KG1 (cell line): Measurements from ENCODE around the gene ZSCAN30.

Experiments
- DNase-seq: peaks from one replicate; lab custom pipeline; 2025; lab: John Stamatoyannopoulos, UW

The ZSCAN30 gene

GRCh38 chr18:35290094-35290735, at the start of gene ZSCAN30:
Gene ZSCAN30, minus strand, starts transcription at chr18:35290229. Its CDS starts 25,877 bp downstream, at chr18:35264352.
- DNase-seq = peak; percentile 93

GRCh38 chr18:35337286-35337685, 47.3 kb upstream of the ZSCAN30 start:
- DNase-seq = no peak

- DNase-seq = no peak
Observed at GRCh38 chr18:35335866-35336265, 45.8 kb upstream of the ZSCAN30 start.

- DNase-seq = no peak
Observed at GRCh38 chr18:35334821-35335220, 44.8 kb upstream of the ZSCAN30 start.

GRCh38 chr18:35334212-35334611, 44.2 kb upstream of the ZSCAN30 start:
- DNase-seq = no peak

- no peak for DNase-seq
Observed at GRCh38 chr18:35331367-35332087, 41.5 kb upstream of the ZSCAN30 start.

- DNase-seq = no peak
Observed at GRCh38 chr18:35328868-35329267, 38.8 kb upstream of the ZSCAN30 start.

- no peak for DNase-seq
Observed at GRCh38 chr18:35326695-35327387, 36.8 kb upstream of the ZSCAN30 start.

GRCh38 chr18:35324926-35325655, 35.1 kb upstream of the ZSCAN30 start:
- no peak for DNase-seq

GRCh38 chr18:35322486-35323458, 32.7 kb upstream of the ZSCAN30 start:
- no peak for DNase-seq

GRCh38 chr18:35311496-35311895, 21.5 kb upstream of the ZSCAN30 start:
- DNase-seq = no peak

GRCh38 chr18:35306588-35307250, 16.7 kb upstream of the ZSCAN30 start:
- no peak for DNase-seq

GRCh38 chr18:35303610-35304009, 13.6 kb upstream of the ZSCAN30 start:
- no peak for DNase-seq

- DNase-seq = no peak
Observed at GRCh38 chr18:35296060-35296459, 6.0 kb upstream of the ZSCAN30 start.

- DNase-seq = no peak
Observed at GRCh38 chr18:35291166-35291565, 1.1 kb upstream of the ZSCAN30 start.

- DNase-seq = no peak
Observed at GRCh38 chr18:35289727-35290093, 319 bp downstream of the ZSCAN30 start.

- DNase-seq = no peak
Observed at GRCh38 chr18:35289293-35289692, 736 bp downstream of the ZSCAN30 start.

- no peak for DNase-seq
Observed at GRCh38 chr18:35284841-35285240, 5.2 kb downstream of the ZSCAN30 start.

GRCh38 chr18:35283923-35284794, 5.9 kb downstream of the ZSCAN30 start:
- no peak for DNase-seq

- no peak for DNase-seq
Observed at GRCh38 chr18:35282353-35282752, 7.7 kb downstream of the ZSCAN30 start.
